NT2/D1 (cell line): Measurements from ENCODE around the gene CDYL2.
A peak's percentile ranks its signal among the peaks of the same experiment; 100 is the strongest.

Source experiments
- DNase-seq: peaks from one replicate; pipeline ENCODE4 v3.0.0-alpha.2; 2011; ENCODE audit warnings: low read depth, low spot score
- H3K27me3 ChIP-seq: 2 replicates; pipeline ENCODE4 v1.6.0; 2011; ENCODE audit warnings: mild to moderate bottlenecking; ENCODE audit not compliant: insufficient read length, insufficient read depth
- H3K36me3 ChIP-seq: 2 replicates; pipeline ENCODE4 v1.6.1; 2011; ENCODE audit warnings: mild to moderate bottlenecking, low read length, mixed read lengths; ENCODE audit not compliant: insufficient read depth, insufficient read length
- H3K4me1 ChIP-seq: 2 replicates; pipeline ENCODE4 v1.5.1; 2011; ENCODE audit not compliant: insufficient read depth, insufficient read length
- H3K4me3 ChIP-seq: 2 replicates; pipeline ENCODE4 v1.5.1; 2011; ENCODE audit warnings: low read depth; ENCODE audit not compliant: insufficient read length
- H3K9ac ChIP-seq: 2 replicates; pipeline ENCODE4 v1.6.0; 2011; ENCODE audit warnings: low read depth; ENCODE audit not compliant: insufficient read length
- H3K9me3 ChIP-seq: 2 replicates; pipeline ENCODE4 v1.5.1; 2011; ENCODE audit warnings: mild to moderate bottlenecking, low read length; ENCODE audit not compliant: insufficient read depth
- SUZ12 ChIP-seq: IDR thresholded peaks from 2 replicates; pipeline ENCODE4 v1.6.1; 2011; ENCODE audit not compliant: insufficient read length, insufficient read depth; ENCODE audit errors: extremely low read depth
- YY1 ChIP-seq: IDR thresholded peaks from 2 replicates; pipeline ENCODE4 v1.6.1; 2011; ENCODE audit not compliant: insufficient read length, insufficient read depth
- ZNF274 ChIP-seq: IDR thresholded peaks from 2 replicates; pipeline ENCODE4 v1.6.1; 2011; ENCODE audit warnings: mild to moderate bottlenecking, low read depth, low read length

The CDYL2 gene

GRCh38 chr16:80615735-80616134 is 188.7 kb downstream of the CDYL2 start:
- Histone ChIP-seq H3K4me3 (no peak overlapping the region), H3K27me3 (no peaks in the 10 kb centered on the region), H3K36me3 (peaks cover 7% of the 10 kb centered on the region), H3K4me1 (peaks cover 2% of the 10 kb centered on the region), H3K9ac (no peak overlapping the region), H3K9me3 (peaks cover 6% of the 10 kb centered on the region; the same call in 1 of the 2 replicates)
- no peak for DNase-seq
- TF ChIP-seq SUZ12 (no peak), YY1 (no peak), ZNF274 (no peak)

GRCh38 chr16:80614908-80615671 is 189.3 kb downstream of the CDYL2 start:
- Histone ChIP-seq H3K9ac (no peak overlapping the region), H3K9me3 (peaks cover 6% of the 10 kb centered on the region; the same call in 1 of the 2 replicates), H3K27me3 (no peaks in the 10 kb centered on the region), H3K36me3 (peaks cover 7% of the 10 kb centered on the region), H3K4me1 (peaks cover 4% of the 10 kb centered on the region), H3K4me3 (no peak overlapping the region)
- TF ChIP-seq YY1 (no peak), SUZ12 (no peak), ZNF274 (no peak)
- DNase-seq, result peak; percentile 11

- Histone ChIP-seq H3K4me1 (peaks cover 6% of the 10 kb centered on the region), H3K27me3 (no peaks in the 10 kb centered on the region), H3K36me3 (peaks cover 7% of the 10 kb centered on the region), H3K9ac (no peak overlapping the region), H3K4me3 (no peak overlapping the region), H3K9me3 (peaks cover 6% of the 10 kb centered on the region; the same call in 1 of the 2 replicates)
- no peak for TF ChIP-seq YY1
- no peak for TF ChIP-seq SUZ12
- TF ChIP-seq ZNF274, result no peak
- no peak for DNase-seq
Observed at GRCh38 chr16:80612461-80613017, 191.9 kb downstream of the CDYL2 start.

DNA sequence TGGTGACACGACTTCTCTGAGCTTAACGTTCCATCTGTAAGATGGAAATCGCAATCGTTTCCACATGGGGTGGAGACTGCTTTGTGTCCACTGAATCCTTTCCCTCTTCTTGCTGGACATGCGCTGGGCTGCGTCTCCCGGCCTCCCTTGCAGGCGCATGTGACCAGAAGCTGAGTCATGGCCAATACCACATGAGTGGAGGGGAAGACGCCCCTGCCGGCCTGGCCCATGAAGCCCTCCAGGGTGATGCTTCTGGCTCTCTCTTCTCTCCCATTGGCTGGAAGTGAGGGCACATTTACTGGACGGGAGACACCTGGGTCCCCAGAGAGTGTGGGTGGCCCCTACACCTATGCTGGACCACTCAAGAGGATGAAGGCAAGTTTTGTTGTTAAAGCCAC is 192.5 kb downstream of the CDYL2 start:
- no peak overlapping the region for H3K4me3 ChIP-seq
- H3K36me3 ChIP-seq, result peaks cover 7% of the 10 kb centered on the region
- TF ChIP-seq ZNF274 (no peak), SUZ12 (no peak), YY1 (no peak)
- H3K27me3 ChIP-seq, result no peaks in the 10 kb centered on the region
- peaks cover 6% of the 10 kb centered on the region for H3K4me1 ChIP-seq
- H3K9ac ChIP-seq, result no peak overlapping the region
- DNase-seq, result no peak
- H3K9me3 ChIP-seq, result peaks cover 6% of the 10 kb centered on the region; the same call in 1 of the 2 replicates

DNA sequence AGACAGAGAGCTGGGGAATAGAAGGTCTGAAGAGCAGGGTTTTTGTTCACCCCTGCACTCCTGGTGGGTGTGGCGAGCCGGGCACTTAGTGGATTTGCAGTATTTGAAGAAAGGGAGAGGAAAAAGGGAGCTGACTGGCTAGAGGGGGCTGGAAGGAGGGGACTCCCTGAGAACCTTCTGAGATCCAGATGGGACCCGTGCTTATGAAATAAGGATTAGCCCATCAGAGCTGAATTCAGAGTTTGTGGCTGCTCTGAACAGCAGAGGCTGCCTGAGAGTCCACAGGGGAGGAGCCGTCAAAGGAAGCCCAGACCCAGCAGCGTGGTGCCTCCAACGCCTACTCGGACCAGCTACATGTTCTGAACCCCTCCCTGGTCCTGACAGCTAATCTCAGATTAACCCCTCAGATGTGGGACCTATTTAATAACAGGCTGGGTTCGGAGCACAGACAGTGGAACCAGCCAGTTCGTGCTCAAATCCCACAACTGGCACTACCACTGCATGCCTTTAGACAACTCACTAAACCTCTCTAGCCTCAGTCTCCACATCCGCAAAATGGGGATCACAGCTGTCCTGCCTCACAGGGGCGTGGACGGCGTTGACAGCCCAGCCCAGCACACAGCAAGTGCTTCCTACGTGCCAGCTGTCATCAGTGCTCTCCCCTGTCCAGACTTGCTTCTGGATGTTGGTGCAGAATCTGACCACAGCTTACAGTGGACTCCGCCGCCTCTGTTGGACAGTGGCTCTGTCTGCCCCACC is 193.0 kb downstream of the CDYL2 start:
- H3K9ac ChIP-seq, result no peak overlapping the region
- TF ChIP-seq SUZ12 (no peak), ZNF274 (no peak), YY1 (no peak)
- peaks cover 7% of the 10 kb centered on the region for H3K36me3 ChIP-seq
- peaks cover 6% of the 10 kb centered on the region for H3K4me1 ChIP-seq
- no peaks in the 10 kb centered on the region for H3K27me3 ChIP-seq
- no peak overlapping the region for H3K4me3 ChIP-seq
- H3K9me3 ChIP-seq, result peaks cover 10% of the 10 kb centered on the region; the same call in 1 of the 2 replicates
- no peak for DNase-seq

DNA sequence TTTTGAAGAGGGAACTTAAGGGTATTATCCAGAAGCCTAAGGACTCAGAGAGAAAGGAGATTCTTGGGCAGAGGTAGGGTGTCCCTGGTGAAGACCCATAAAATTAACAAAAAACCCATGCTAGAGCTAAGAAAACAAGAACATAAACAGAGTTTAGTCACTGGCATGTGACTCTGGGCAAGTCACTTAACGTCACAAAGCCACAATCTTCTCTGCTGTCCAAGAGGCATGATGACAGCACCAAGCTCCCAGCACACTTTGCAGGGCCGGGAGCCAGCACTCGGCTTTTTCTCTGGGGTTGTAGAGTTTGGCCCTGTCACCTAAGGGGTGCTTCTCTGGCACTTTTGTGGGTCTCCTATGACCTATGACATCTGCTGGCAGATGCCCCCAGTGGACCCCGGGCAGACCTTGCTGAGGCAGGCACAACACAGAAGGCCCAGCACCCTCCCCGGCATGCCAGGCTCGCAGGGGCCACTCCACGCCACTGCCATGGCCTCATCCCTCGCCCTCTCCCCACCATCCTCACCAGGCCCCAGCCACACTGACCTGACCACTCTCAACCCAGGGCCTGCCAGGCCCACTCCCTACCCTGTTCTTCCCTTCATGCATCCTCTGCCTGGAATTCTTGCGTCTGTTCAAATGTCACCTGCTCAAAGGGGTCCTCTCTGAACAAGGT is 193.8 kb downstream of the CDYL2 start:
- TF ChIP-seq SUZ12 (no peak), ZNF274 (no peak), YY1 (no peak)
- Histone ChIP-seq H3K4me3 (no peak overlapping the region), H3K9ac (no peak overlapping the region), H3K4me1 (peaks cover 4% of the 10 kb centered on the region), H3K36me3 (peaks cover 7% of the 10 kb centered on the region), H3K9me3 (peaks cover 12% of the 10 kb centered on the region; the same call in 1 of the 2 replicates), H3K27me3 (no peaks in the 10 kb centered on the region)
- no peak for DNase-seq
